Measurements from ENCODE around the gene FAM149A.

GRCh38 chr4:186104890-186105646 lies 564 bp downstream of the FAM149A start:
- no peak for TF ChIP-seq CTCF (conservative IDR thresholded peaks at IDR 0.05 in 1 of 2, IDR thresholded peaks at IDR 0.05 in 1 of 2; ENCODE audit: low read depth in 1 of 2, low read length in 2 of 2)
- TF ChIP-seq EZH2 (IDR thresholded peaks at IDR 0.05; ENCODE audit: low read length, missing control alignments): no peak
